Loucy (cell line): Measurements from ENCODE around the gene SLC5A12.

ENCODE experiments used
- H2AFZ ChIP-seq: fragments of 200-600 bp; sonication (generic); 2 replicates; pipeline ENCODE4 v1.6.0; 2016; ENCODE audit warnings: antibody characterized with exemption, mild to moderate bottlenecking, low read length, moderate library complexity
- H3F3A ChIP-seq: fragments of 200-600 bp; 2 replicates; pipeline ENCODE4 v1.6.0; 2016; ENCODE audit warnings: antibody characterized with exemption, low read depth, mild to moderate bottlenecking
- H3K27me3 ChIP-seq: fragments of 200-600 bp; sonication (generic); 2 replicates; pipeline ENCODE4 v1.6.1; 2014; ENCODE audit warnings: low read length, mild to moderate bottlenecking; ENCODE audit not compliant: insufficient read depth, poor library complexity, severe bottlenecking
- H3K36me3 ChIP-seq: fragments of 200-600 bp; sonication (generic); 2 replicates; pipeline ENCODE4 v1.6.1; 2016; ENCODE audit warnings: low read length; ENCODE audit not compliant: insufficient read depth
- H3K4me1 ChIP-seq: fragments of 200-600 bp; sonication (generic); 2 replicates; pipeline ENCODE4 v1.5.1; 2014; ENCODE audit warnings: low read length, mild to moderate bottlenecking; ENCODE audit not compliant: insufficient read depth, poor library complexity, severe bottlenecking
- H3K4me2 ChIP-seq: fragments of 200-600 bp; sonication (generic); 2 replicates; pipeline ENCODE4 v1.6.0; 2014; ENCODE audit warnings: antibody characterized with exemption, low read length, low read depth, mild to moderate bottlenecking; ENCODE audit not compliant: poor library complexity, severe bottlenecking
- H3K4me3 ChIP-seq: fragments of 200-600 bp; sonication (generic); 2 replicates; pipeline ENCODE4 v1.5.1; 2014; ENCODE audit warnings: low read length, mild to moderate bottlenecking, mixed read lengths; ENCODE audit not compliant: poor library complexity, severe bottlenecking
- H3K79me2 ChIP-seq: fragments of 200-600 bp; sonication (generic); 2 replicates; pipeline ENCODE4 v1.6.1; 2014; ENCODE audit warnings: low read length; ENCODE audit not compliant: insufficient read depth
- H3K9ac ChIP-seq: fragments of 200-600 bp; sonication (generic); 2 replicates; pipeline ENCODE4 v1.6.0; 2014; ENCODE audit warnings: mild to moderate bottlenecking, low read depth, low read length, moderate library complexity; ENCODE audit not compliant: poor library complexity, severe bottlenecking
- H3K9me2 ChIP-seq: fragments of 200-600 bp; sonication (generic); replicated peaks from 2 replicates; pipeline ENCODE4 v1.6.1; 2016; ENCODE audit warnings: low read depth, low read length, mixed read lengths
- H3K9me3 ChIP-seq: fragments of 200-600 bp; sonication (generic); 2 replicates; pipeline ENCODE4 v1.6.1; 2014; ENCODE audit warnings: mild to moderate bottlenecking, antibody characterized with exemption, low read length, low read depth; ENCODE audit not compliant: insufficient read depth
- H4K20me1 ChIP-seq: fragments of 200-600 bp; sonication (generic); 2 replicates; pipeline ENCODE4 v1.6.0; 2014; ENCODE audit warnings: antibody characterized with exemption, low read length, mild to moderate bottlenecking; ENCODE audit not compliant: insufficient read depth, poor library complexity, severe bottlenecking
- CTCF ChIP-seq: fragments of 200-600 bp; sonication (generic); conservative IDR thresholded peaks from 2 replicates; pipeline ENCODE4 v1.5.1; 2014; ENCODE audit warnings: mild to moderate bottlenecking, antibody characterized with exemption, low read length
- EZH2phosphoT487 ChIP-seq: fragments of 200-600 bp; IDR thresholded peaks from 2 replicates; pipeline ENCODE4 v1.6.1; 2018; ENCODE audit warnings: antibody characterized with exemption, mild to moderate bottlenecking, moderate library complexity, borderline replicate concordance

Gene SLC5A12

GRCh38 chr11:26730414-26731083 is 8.7 kb upstream of the SLC5A12 start:
- no peaks in the 10 kb centered on the region for H3K79me2 ChIP-seq
- no peak overlapping the region for H2AFZ ChIP-seq
- TF ChIP-seq CTCF (no peak), EZH2phosphoT487 (no peak)
- H3K9ac ChIP-seq: no peak overlapping the region
- H3K36me3 ChIP-seq: no peaks in the 10 kb centered on the region
- H3K4me1 ChIP-seq: no peaks in the 10 kb centered on the region
- no peaks in the 10 kb centered on the region for H3K27me3 ChIP-seq
- no peaks in the 10 kb centered on the region for H3F3A ChIP-seq
- H3K4me2 ChIP-seq: no peak overlapping the region
- H3K4me3 ChIP-seq: no peak overlapping the region
- H4K20me1 ChIP-seq: no peaks in the 10 kb centered on the region
- H3K9me2 ChIP-seq: no peaks in the 10 kb centered on the region
- H3K9me3 ChIP-seq: no peaks in the 10 kb centered on the region

GRCh38 chr11:26729284-26729683 is 7.4 kb upstream of the SLC5A12 start:
- H3K4me3 ChIP-seq: no peak overlapping the region
- no peaks in the 10 kb centered on the region for H4K20me1 ChIP-seq
- no peak overlapping the region for H3K4me2 ChIP-seq
- H2AFZ ChIP-seq: no peak overlapping the region
- H3K9me2 ChIP-seq: no peaks in the 10 kb centered on the region
- no peak for TF ChIP-seq CTCF
- H3K4me1 ChIP-seq: no peaks in the 10 kb centered on the region
- H3K27me3 ChIP-seq: no peaks in the 10 kb centered on the region
- H3K9me3 ChIP-seq: no peaks in the 10 kb centered on the region
- H3F3A ChIP-seq: no peaks in the 10 kb centered on the region
- no peaks in the 10 kb centered on the region for H3K79me2 ChIP-seq
- H3K36me3 ChIP-seq: no peaks in the 10 kb centered on the region
- H3K9ac ChIP-seq: no peak overlapping the region

GRCh38 chr11:26726960-26727359 is 5.1 kb upstream of the SLC5A12 start:
- no peak overlapping the region for H3K4me2 ChIP-seq
- H3K4me3 ChIP-seq: no peak overlapping the region
- no peaks in the 10 kb centered on the region for H3K4me1 ChIP-seq
- no peaks in the 10 kb centered on the region for H3F3A ChIP-seq
- H3K9me2 ChIP-seq: no peaks in the 10 kb centered on the region
- TF ChIP-seq CTCF (no peak), EZH2phosphoT487 (no peak)
- no peak overlapping the region for H3K9ac ChIP-seq
- no peaks in the 10 kb centered on the region for H4K20me1 ChIP-seq
- H3K79me2 ChIP-seq: no peaks in the 10 kb centered on the region
- H2AFZ ChIP-seq: no peak overlapping the region
- H3K27me3 ChIP-seq: no peaks in the 10 kb centered on the region
- H3K9me3 ChIP-seq: no peaks in the 10 kb centered on the region
- no peaks in the 10 kb centered on the region for H3K36me3 ChIP-seq
